ENCODE measurements around the gene CDK9.
"Not testable (repeated sequence)": the region's sequence is repeated elsewhere in the genome, so short reads cannot be mapped to it uniquely, and the experiment has no call there.

CDK9 gene

DNA sequence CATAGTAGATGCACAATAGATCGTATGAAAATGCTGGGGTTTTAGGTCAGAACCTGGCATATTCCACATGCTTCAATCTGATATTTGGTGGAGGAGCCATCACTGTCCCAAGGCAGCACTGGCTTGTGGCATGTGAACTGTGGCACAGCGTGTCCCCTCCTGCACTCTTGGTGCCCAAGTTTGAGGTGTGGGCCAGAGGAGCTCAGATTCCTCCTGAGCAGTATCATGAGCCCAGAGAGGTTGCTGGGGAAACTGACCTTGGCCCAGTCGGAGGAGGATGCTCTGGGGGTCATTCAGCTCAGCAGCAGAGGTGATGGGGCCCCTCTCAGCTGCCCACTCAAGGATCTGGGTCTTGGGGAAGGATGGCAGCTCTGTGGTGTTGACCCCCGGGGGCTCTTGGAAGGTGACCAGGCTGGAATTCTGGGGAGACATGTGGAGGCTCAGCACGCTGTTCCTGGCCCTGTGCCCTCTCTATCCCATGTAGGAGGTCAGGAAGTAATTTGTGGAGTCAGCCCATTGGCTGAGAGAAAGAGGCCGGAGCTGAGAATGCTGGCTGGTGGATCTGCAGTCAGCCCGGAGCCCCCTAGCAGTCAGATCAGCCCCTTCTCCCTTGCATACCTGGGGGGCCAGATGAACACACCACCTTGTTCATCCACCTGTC, 40.5 kb downstream of the CDK9 start:
- DNase-seq = no peak

DNA sequence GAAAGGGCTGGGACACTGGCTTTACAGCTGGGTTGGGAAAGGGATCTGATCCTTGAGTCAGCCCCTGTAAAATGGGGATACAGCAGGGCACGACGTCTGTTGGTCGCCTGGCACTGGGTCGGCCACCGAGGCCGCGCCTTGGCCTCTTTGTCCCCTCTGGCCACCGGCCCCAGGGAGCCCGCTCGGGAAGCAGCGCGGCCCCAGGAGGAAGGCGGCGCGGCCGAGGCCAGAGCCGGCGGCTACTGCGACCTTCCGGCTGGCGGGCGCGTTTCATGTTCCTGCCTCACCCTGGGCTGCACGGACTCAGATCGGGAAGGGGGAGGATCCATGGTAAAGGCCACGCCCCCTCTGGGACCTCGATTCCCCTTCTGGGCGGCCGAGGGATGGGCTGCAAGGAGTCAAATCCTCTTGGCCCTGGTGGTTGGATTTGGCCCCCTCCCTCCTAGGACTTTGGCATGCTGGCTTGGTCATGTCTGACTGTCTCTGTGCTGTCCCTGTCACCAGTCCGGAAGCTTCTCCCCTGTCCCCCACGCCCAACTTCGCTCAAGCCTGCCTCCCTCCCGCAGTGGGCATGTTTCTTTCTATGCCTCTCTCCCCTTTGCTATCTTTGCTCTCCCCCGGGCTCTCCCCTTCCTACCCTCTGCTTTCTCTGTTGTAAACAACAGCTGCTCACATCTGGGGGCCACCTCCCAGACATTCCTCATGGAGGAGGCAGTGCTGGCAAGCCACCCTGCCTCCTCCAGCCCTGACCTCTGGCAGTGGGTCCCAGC, 42.6 kb downstream of the CDK9 start:
- DNase-seq = peak; percentile 37

DNA sequence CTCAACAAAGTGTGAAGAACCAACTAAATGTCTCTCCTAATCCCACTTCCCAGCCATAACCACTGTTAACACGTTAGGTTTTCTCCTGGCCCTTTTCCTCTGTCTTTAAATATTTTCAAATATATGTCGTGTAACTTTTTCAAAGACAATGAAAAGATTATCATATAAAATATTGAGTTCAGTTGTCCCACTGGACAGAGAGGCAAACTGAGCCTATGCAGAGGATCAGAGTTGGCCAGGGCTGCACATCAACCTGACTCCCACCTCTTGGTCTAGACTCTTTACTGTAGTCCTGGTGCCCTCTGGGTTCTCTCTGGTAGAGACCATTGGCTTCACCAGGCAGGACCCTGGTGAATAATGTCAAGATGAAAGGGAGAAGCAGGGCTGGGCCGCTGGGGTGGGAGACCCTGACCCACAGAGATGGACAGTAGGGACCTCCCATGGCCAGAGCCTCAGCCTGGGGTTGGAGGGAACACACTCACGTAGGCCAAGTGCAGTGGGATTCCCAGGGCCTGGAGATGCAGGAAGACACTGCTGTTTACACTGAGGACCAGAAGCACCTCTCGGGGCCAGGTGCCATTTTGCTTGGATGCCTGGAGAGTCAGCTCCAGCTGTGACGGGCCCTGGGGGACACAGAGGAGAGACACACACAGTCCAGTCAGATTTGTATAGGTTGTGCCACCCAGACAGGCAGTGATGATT, 43.5 kb downstream of the CDK9 start:
- no peak for DNase-seq

DNA sequence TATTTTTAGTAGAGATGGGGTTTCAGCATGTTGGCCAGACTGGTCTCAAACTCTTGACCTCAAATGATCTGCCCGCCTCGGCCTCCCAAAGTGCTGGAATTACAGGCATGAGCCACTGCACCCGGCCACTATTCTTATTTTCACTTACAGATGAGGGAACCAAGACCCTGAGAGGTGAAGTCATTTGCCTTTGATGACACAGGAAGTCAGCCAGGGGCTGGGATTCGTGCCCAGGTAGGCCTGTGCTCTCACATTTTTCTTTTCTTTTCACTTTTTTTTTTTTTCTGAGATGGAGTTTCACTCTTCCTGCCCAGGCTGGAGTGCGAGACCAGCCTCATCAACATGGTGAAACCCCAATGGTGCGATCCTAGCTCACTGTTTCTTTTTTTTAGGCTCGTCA, 46.4 kb downstream of the CDK9 start:
- DNase-seq = no peak

DNA sequence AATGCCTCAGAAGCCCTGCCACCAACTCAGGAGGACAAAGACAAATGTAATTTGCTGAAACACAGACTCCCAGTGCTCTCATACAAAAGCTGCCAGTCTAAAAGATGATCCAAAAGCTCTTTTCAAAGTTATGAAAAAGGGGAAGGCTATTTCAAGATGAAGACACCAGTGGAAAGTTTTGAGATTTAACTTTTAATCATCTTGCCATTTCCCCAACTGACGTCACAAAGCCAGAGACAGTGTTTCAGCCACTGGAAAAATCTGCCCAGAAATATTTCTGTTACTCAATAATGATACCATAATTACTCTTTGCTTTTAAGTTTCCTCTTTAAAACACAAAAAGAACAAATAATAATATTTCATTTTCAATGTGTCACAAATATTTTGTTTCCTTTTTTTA, 47.7 kb downstream of the CDK9 start:
- DNase-seq = peak; percentile 25

GRCh38 chr9:127835991-127836516, 50.2 kb downstream of the CDK9 start:
- DNase-seq = peak; percentile 69

DNA sequence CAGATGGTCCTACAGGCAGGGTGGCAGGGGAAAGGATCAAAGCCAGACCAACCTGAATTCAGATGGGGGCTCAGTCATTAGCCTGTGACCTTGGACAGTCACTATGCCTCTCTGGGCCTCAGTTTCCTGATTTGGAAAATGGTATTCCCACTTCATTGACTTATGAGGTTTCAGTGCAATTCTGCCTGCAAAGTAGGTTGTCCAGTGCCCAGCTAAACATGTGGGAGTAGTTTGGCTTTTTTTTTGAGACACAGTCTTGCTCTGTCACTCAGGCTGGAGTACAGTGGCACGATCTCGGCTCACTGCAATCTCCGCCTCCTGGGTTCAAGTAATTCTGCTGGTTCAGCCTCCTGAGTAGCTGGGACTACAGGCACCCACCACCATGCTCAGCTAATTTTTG, 50.7 kb downstream of the CDK9 start:
- DNase-seq = not testable (repeated sequence)

- no peak for DNase-seq
Observed at GRCh38 chr9:127837346-127837745, 51.5 kb downstream of the CDK9 start.

GRCh38 chr9:127838375-127839078, 52.7 kb downstream of the CDK9 start:
- DNase-seq = peak; percentile 51
